Epithelial cell of esophagus (primary cell): Measurements from ENCODE around the gene ZFPM1.

Experiments
- DNase-seq: peaks from one replicate; pipeline ENCODE4 v3.0.0; 2010; ENCODE audit warnings: low read depth
- H3K4me3 ChIP-seq: 2 replicates; pipeline ENCODE4 v1.5.1; 2011; ENCODE audit warnings: mild to moderate bottlenecking, low read length, control low read depth
- CTCF ChIP-seq: IDR thresholded peaks from 2 replicates; pipeline ENCODE4 v1.5.1; 2011; ENCODE audit warnings: low read depth, mild to moderate bottlenecking, low read length, control low read depth, inconsistent platforms; ENCODE audit not compliant: insufficient read depth; ENCODE audit errors: missing control alignments

The ZFPM1 gene

GRCh38 chr16:88434746-88435145, 18.3 kb upstream of the ZFPM1 start:
- no peak for DNase-seq
- TF ChIP-seq CTCF, result no peak
- no peak overlapping the region for H3K4me3 ChIP-seq

DNA sequence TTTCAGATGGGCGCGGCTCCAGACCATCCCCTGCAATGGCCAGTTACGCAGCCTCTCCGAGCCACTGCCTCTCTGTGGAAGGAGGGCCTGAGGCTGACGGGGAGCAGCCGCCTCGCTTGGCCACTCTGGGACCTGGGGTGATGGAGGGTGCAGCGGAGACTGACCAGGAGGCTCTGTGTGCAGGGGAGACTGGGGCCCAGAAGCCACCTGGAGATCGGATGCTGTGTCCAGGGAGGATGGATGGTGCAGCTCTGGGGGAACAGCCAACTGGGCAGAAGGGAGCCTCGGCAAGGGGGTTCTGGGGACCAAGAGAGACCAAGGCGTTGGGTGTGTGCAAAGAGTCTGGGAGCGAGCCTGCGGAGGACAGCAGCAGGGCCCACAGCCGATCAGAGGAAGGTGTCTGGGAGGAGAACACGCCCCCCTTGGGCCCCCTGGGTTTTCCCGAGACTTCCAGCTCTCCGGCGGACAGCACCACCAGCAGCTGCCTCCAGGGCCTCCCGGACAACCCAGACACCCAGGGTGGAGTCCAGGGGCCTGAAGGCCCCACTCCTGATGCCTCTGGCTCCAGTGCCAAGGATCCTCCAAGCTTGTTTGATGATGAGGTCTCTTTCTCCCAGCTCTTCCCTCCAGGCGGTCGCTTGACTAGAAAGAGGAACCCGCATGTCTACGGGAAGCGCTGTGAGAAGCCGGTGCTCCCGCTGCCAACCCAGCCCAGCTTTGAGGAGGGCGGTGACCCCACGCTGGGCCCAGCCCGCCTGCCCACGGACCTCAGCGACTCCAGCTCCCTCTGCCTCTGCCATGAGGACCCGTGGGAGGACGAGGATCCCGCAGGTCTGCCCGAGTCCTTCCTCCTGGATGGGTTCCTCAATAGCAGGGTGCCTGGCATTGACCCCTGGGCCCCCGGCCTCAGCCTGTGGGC, 17.4 kb upstream of the ZFPM1 start:
- H3K4me3 ChIP-seq, result no peak overlapping the region
- no peak for TF ChIP-seq CTCF
- DNase-seq, result no peak

DNA sequence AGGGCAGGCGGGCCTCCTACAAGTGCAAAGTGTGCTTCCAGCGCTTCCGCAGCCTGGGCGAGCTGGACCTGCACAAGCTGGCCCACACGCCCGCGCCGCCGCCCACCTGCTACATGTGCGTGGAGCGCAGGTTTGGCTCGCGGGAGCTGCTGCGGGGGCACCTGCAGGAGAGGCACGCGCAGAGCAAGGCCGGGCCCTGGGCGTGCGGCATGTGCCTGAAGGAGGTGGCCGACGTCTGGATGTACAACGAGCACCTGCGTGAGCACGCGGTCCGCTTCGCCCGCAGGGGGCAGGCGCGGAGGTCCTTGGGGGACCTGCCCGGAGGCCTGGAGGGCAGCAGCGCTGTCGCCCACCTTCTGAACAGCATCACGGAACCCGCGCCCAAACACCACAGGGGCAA, 16.3 kb upstream of the ZFPM1 start:
- DNase-seq, result no peak
- TF ChIP-seq CTCF, result no peak
- H3K4me3 ChIP-seq, result no peak overlapping the region

GRCh38 chr16:88437367-88437964, 15.6 kb upstream of the ZFPM1 start:
- peak; percentile 64 for TF ChIP-seq CTCF
- no peak overlapping the region for H3K4me3 ChIP-seq
- DNase-seq, result peak; percentile 40

- H3K4me3 ChIP-seq, result no peak overlapping the region
- TF ChIP-seq CTCF, result no peak
- DNase-seq, result no peak
Measured at GRCh38 chr16:88438084-88438870, 14.8 kb upstream of the ZFPM1 start.

DNA sequence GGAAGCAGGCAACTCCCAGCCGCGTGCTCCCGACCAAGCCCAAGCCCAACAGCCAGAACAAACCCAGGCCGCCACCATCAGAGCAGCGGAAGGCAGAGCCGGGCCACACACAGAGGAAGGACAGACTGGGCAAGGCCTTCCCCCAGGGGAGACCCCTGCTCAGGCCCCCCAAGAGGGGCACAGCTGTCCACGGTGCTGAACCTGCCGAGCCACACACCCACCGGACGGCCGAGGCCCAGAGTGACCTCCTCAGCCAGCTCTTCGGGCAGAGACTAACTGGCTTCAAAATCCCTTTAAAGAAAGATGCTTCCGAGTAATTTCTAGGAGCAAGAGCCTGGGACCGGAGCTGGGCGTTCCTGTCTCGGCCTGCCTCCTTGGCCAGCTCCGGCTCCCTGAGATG, 14.1 kb upstream of the ZFPM1 start:
- no peak for TF ChIP-seq CTCF
- DNase-seq, result no peak
- no peak overlapping the region for H3K4me3 ChIP-seq
